HG03457 (cell line): ENCODE results near the gene CAMK1D.

Source experiments
- ATAC-seq: cut with Tn5 transposase; IDR thresholded peaks from one replicate; pipeline ENCODE4 v1.9.1; 2021; ENCODE audit warnings: moderate number of reproducible peaks; ENCODE audit not compliant: unreplicated experiment

CAMK1D gene

GRCh38 chr10:12510984-12511383 is 161.6 kb downstream of the CAMK1D start:
- no peak for ATAC-seq

GRCh38 chr10:12511651-12512050 is 162.3 kb downstream of the CAMK1D start:
- ATAC-seq: no peak

- ATAC-seq: no peak
These were observed 163.1 kb downstream of the CAMK1D start for GRCh38 chr10:12512332-12513002.

- no peak for ATAC-seq
These were observed 163.6 kb downstream of the CAMK1D start for GRCh38 chr10:12513003-12513365.

- no peak for ATAC-seq
These were observed 164.7 kb downstream of the CAMK1D start for GRCh38 chr10:12513775-12514673.

GRCh38 chr10:12518024-12518423 is 168.7 kb downstream of the CAMK1D start:
- no peak for ATAC-seq

GRCh38 chr10:12521423-12521822 is 172.1 kb downstream of the CAMK1D start:
- no peak for ATAC-seq

GRCh38 chr10:12526311-12526710 is 177.0 kb downstream of the CAMK1D start:
- ATAC-seq: no peak

GRCh38 chr10:12529976-12530375 is 180.6 kb downstream of the CAMK1D start:
- ATAC-seq: no peak

GRCh38 chr10:12531305-12532220 is 182.2 kb downstream of the CAMK1D start:
- ATAC-seq: no peak

- ATAC-seq: no peak
These were observed 183.8 kb downstream of the CAMK1D start for GRCh38 chr10:12533151-12533550.

- ATAC-seq: no peak
These were observed 184.4 kb downstream of the CAMK1D start for GRCh38 chr10:12533723-12534122.

GRCh38 chr10:12534824-12535223 is 185.5 kb downstream of the CAMK1D start:
- ATAC-seq: no peak

- ATAC-seq: no peak
These were observed 186.3 kb downstream of the CAMK1D start for GRCh38 chr10:12535656-12536055.

- ATAC-seq: no peak
These were observed 189.2 kb downstream of the CAMK1D start for GRCh38 chr10:12538491-12538995.

- no peak for ATAC-seq
These were observed 190.2 kb downstream of the CAMK1D start for GRCh38 chr10:12539350-12540164.

GRCh38 chr10:12540341-12540781 is 191.0 kb downstream of the CAMK1D start:
- ATAC-seq: no peak

GRCh38 chr10:12541446-12542067 is 192.2 kb downstream of the CAMK1D start:
- no peak for ATAC-seq

- ATAC-seq: no peak
These were observed 192.9 kb downstream of the CAMK1D start for GRCh38 chr10:12542133-12542670.
